ENCODE results near the gene ZNRD2. TPM values are rescaled to one million over a fixed set of nuclear protein-coding genes. Genes with fewer than 3 reads are reported as not detected.

ZNRD2 gene
- total RNA-seq, 1 experiment from 2014 or later: 45.8 TPM

GRCh38 chr11:65572356-65573051, 2.2 kb downstream of the ZNRD2 start, which contains the start of gene FAM89B:
Gene FAM89B, plus strand, starts transcription at chr11:65572538. Its CDS starts 132 bp downstream, at chr11:65572670.
- Histone ChIP-seq H3K4me2 (ENCODE audit: insufficient read depth, insufficient read length, low read length) (peak within 1 kb of the TSS; percentile 78), H3K9me3 (ENCODE audit: control insufficient read depth, low read depth, low read length) (no peaks in the 10 kb centered on the region), H3K27ac (ENCODE audit: insufficient read length, low read depth, low read length) (no peak within 1 kb of the TSS), H3K9ac (ENCODE audit: extremely low read depth, insufficient read length, low read length) (no peak within 1 kb of the TSS), H2BK15ac (ENCODE audit: low read depth, low read length) (no peak within 1 kb of the TSS), H2AFZ (ENCODE audit: low read length) (no peak within 1 kb of the TSS), H3K27me3 (ENCODE audit: insufficient read depth, low read length) (peaks cover 8% of the 10 kb centered on the region; the same call in 1 of the 2 replicates), H2BK5ac (ENCODE audit: insufficient read length, low read length) (no peak within 1 kb of the TSS), H3K18ac (ENCODE audit: insufficient read length, low read depth, low read length) (no peak within 1 kb of the TSS), H3K23ac (ENCODE audit: insufficient read length, low read depth, low read length) (no peak within 1 kb of the TSS), H3K14ac (ENCODE audit: insufficient read depth, low read length) (no peak within 1 kb of the TSS), H2AK5ac (ENCODE audit: insufficient read length, low read length) (no peak within 1 kb of the TSS), H2BK20ac (ENCODE audit: low read depth, low read length, poor library complexity, severe bottlenecking) (no peak within 1 kb of the TSS), H4K20me1 (ENCODE audit: control insufficient read depth, insufficient read depth, insufficient read length) (no peaks in the 10 kb centered on the region), H4K5ac (ENCODE audit: insufficient read length, low read depth, low read length) (no peak within 1 kb of the TSS), H2BK120ac (ENCODE audit: low read depth, low read length, poor library complexity, severe bottlenecking) (no peak within 1 kb of the TSS), H4K8ac (replicated peaks; ENCODE audit: insufficient read length, low read depth, low read length) (no peak within 1 kb of the TSS), H3K56ac (ENCODE audit: insufficient read length, low read depth, low read length) (no peak within 1 kb of the TSS), H3K79me1 (ENCODE audit: insufficient read depth, low read depth, low read length, poor library complexity, severe bottlenecking) (peaks cover 4% of the 10 kb centered on the region), H3K23me2 (ENCODE audit: insufficient read length, low read depth, low read length, poor library complexity, severe bottlenecking) (peaks cover 25% of the 10 kb centered on the region), H3K79me2 (ENCODE audit: insufficient read depth, low read length) (no peaks in the 10 kb centered on the region; the same call in 1 of the 2 replicates), H3T11ph (ENCODE audit: low read length) (no peak within 1 kb of the TSS), H3K4ac (ENCODE audit: low read depth, low read length) (no peak within 1 kb of the TSS), H4K91ac (ENCODE audit: insufficient read length, low read depth, low read length) (no peak within 1 kb of the TSS), H2BK12ac (ENCODE audit: insufficient read length, low read depth, low read length) (no peak within 1 kb of the TSS), H3K4me1 (ENCODE audit: insufficient read depth, low read length) (no peaks in the 10 kb centered on the region; the same call in 1 of the 2 replicates)
- Mint-ChIP-seq H3K4me3 (peak within 1 kb of the TSS; percentile 99), H3K9me3 (no peaks in the 10 kb centered on the region; a peak in 1 of 5 replicates), H3K36me3 (ENCODE audit: insufficient read depth in 1 of 3, low read depth in 3 of 3) (peaks cover 6 to 14% (median 9%) of the 10 kb centered on the region in 3 experiments; a peak in 6 of 7 replicates), H3K27me3 (ENCODE audit: low read depth) (peaks cover 21% of the 10 kb centered on the region), H3K27ac (peak within 1 kb of the TSS in 2 of 3 experiments; percentile 70 to 85; a peak in 3 of 7 replicates), H3K4me1 (peaks cover 38 to 54% of the 10 kb centered on the region in 2 experiments)
- DNase-seq: peak; percentile 79
- TF ChIP-seq, protein P1, sequence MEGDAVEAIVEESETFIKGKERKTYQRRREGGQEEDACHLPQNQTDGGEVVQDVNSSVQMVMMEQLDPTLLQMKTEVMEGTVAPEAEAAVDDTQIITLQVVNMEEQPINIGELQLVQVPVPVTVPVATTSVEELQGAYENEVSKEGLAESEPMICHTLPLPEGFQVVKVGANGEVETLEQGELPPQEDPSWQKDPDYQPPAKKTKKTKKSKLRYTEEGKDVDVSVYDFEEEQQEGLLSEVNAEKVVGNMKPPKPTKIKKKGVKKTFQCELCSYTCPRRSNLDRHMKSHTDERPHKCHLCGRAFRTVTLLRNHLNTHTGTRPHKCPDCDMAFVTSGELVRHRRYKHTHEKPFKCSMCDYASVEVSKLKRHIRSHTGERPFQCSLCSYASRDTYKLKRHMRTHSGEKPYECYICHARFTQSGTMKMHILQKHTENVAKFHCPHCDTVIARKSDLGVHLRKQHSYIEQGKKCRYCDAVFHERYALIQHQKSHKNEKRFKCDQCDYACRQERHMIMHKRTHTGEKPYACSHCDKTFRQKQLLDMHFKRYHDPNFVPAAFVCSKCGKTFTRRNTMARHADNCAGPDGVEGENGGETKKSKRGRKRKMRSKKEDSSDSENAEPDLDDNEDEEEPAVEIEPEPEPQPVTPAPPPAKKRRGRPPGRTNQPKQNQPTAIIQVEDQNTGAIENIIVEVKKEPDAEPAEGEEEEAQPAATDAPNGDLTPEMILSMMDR (conservative IDR thresholded peaks at IDR 0.05): no peak
- no CpG with 5 or more reads among the region's 86 CpGs for WGBS (ENCODE audit: extremely low coverage, insufficient read length, low lambda C conversion rate)

Measured in H9 (cell line).